RWPE1 (cell line): ENCODE results near the gene LYPLAL1.

Experiments used
- CTCF ChIA-PET: fragments of 350-600 bp; sonication (Branson Sonifier 250); formaldehyde crosslinking; extraction: SDS; loops from one replicate; lab custom pipeline; 2021; lab: Yijun Ruan, JAX
- POLR2A ChIA-PET: fragments of 400-600 bp; formaldehyde crosslinking; extraction: SDS; loops from one replicate; lab custom pipeline; 2020; ENCODE audit warnings: antibody characterized with exemption; ENCODE audit not compliant: low non-redundant PET; lab: Yijun Ruan, JAX
- DNase-seq: peaks from one replicate; pipeline ENCODE4 v3.0.0; 2012; ENCODE audit warnings: low spot score
- H3K27ac ChIP-seq: fragments of 450-650 bp; 2 replicates; pipeline ENCODE4 v1.5.1; 2017
- TF ChIP-seq, protein P1 (sequence below): fragments of 450-650 bp; conservative IDR thresholded peaks from 2 replicates; pipeline ENCODE4 v1.5.1; 2017; ENCODE audit warnings: low read depth, mild to moderate bottlenecking

LYPLAL1 gene

GRCh38 chr1:219132939-219133338 is 40.7 kb upstream of the LYPLAL1 start:
- CTCF ChIA-PET, result interaction anchor here (0.7 kb wide), 1 partner anchor 89 kb away, joined by 3 read pairs; no protein-coding TSS in a partner anchor
- TF ChIP-seq, protein P1, sequence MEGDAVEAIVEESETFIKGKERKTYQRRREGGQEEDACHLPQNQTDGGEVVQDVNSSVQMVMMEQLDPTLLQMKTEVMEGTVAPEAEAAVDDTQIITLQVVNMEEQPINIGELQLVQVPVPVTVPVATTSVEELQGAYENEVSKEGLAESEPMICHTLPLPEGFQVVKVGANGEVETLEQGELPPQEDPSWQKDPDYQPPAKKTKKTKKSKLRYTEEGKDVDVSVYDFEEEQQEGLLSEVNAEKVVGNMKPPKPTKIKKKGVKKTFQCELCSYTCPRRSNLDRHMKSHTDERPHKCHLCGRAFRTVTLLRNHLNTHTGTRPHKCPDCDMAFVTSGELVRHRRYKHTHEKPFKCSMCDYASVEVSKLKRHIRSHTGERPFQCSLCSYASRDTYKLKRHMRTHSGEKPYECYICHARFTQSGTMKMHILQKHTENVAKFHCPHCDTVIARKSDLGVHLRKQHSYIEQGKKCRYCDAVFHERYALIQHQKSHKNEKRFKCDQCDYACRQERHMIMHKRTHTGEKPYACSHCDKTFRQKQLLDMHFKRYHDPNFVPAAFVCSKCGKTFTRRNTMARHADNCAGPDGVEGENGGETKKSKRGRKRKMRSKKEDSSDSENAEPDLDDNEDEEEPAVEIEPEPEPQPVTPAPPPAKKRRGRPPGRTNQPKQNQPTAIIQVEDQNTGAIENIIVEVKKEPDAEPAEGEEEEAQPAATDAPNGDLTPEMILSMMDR, result no peak
- POLR2A ChIA-PET, result no interaction called here
- H3K27ac ChIP-seq, result no peak overlapping the region
- DNase-seq, result no peak

DNA sequence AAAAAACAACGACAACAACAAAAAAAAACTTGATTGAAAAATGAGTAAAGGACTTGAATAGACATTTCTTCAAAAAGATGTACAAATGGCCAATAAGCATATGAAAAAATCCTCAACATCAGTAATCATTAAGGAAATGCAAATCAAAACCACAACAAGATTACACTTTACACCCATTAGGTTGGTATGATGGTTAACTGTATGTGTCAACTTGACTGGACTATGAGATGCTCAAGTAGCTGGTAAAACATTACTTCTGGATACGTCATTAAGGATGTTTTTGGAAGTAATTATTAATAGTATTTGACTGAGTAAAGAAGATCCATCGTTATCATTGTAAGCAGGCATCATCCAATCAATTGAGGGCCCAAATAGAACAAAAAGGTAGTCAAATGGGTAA is 34.9 kb upstream of the LYPLAL1 start:
- ChIA-PET CTCF (no interaction called here), POLR2A (no interaction called here)
- TF ChIP-seq, protein P1, result no peak
- no peak for DNase-seq
- H3K27ac ChIP-seq, result no peak overlapping the region

- no peak for DNase-seq
- POLR2A ChIA-PET, result no interaction called here
- no peak overlapping the region for H3K27ac ChIP-seq
- TF ChIP-seq, protein P1, result no peak
- CTCF ChIA-PET, result interaction anchor here (1.5 kb wide), 1 partner anchor 10 kb away, joined by 3 read pairs; no protein-coding TSS in a partner anchor
These were observed 33.3 kb upstream of the LYPLAL1 start for GRCh38 chr1:219140303-219140877.

- no peak for DNase-seq
- CTCF ChIA-PET, result no interaction called here
- H3K27ac ChIP-seq, result no peak overlapping the region
- TF ChIP-seq, protein P1, result no peak
- POLR2A ChIA-PET, result no interaction called here
These were observed 29.9 kb upstream of the LYPLAL1 start for GRCh38 chr1:219143735-219144134.

DNA sequence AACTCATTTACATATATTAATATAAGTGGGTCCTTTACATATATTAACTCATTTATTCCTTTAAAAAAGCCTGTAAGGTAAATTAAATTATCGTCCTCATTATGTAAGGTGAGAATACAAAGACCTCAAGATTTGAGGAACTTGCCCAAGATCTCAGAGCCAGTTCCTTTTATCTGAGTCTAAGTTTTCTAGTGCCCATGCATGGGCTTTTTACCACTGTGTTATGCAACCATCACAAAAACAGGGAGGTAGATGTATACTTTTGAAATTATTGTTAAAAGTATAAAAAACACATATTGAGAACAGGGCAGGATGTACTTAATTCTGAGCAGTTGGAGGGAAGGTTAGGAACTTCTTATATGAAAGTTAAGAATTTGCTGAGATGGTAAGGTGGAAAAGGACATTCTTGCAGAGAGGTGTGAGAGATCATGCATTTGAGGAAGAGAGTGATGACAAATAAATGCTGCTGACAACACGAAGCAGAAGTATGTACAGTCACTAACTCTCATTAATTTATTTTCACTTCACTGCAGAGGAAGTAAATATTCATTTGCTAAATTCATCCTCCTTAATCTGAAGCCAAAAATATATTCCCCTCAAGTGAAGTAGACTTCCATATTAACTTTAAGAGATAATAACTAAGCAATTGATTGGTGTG is 28.9 kb upstream of the LYPLAL1 start:
- TF ChIP-seq, protein P1, result no peak
- CTCF ChIA-PET, result no interaction called here
- DNase-seq, result no peak
- POLR2A ChIA-PET, result no interaction called here
- no peak overlapping the region for H3K27ac ChIP-seq

- ChIA-PET CTCF (interaction anchor here (0.6 kb wide), 1 partner anchor 368 kb away, joined by 4 read pairs; no protein-coding TSS in a partner anchor), POLR2A (no interaction called here)
- no peak for DNase-seq
- TF ChIP-seq, protein P1, result no peak
- no peak overlapping the region for H3K27ac ChIP-seq
These were observed 26.1 kb upstream of the LYPLAL1 start for GRCh38 chr1:219147571-219148019.
